HepG2 (cell line): ENCODE measurements around the gene ERCC6. TPM values are rescaled to one million over a fixed set of nuclear protein-coding genes. Genes with fewer than 3 reads are reported as not detected.

Experiments
- ATAC-seq: fragments of 200-7000 bp; cut with Tn5 transposase; 3 replicates; pipeline ENCODE4 v1.9.1; 2020; ENCODE audit warnings: mild to moderate bottlenecking, moderate library complexity
- BruUV-seq: library from RNA; stranded (reverse); fragments of 400-500 nt; replicated peaks from 2 replicates; lab custom pipeline; 2021; lab: Mats Ljungman, UMichigan
- CTCF ChIA-PET: fragments of 300-600 bp; formaldehyde crosslinking; extraction: SDS; loops from one replicate; lab custom pipeline; 2021; ENCODE audit warnings: low total read pairs, inconsistent platforms, low intra/inter-chr PET ratio; lab: Yijun Ruan, JAX
- POLR2A ChIA-PET: fragments of 350-600 bp; sonication (Branson Sonifier 250); formaldehyde crosslinking; loops from one replicate; lab custom pipeline; 2020; ENCODE audit warnings: antibody characterized with exemption, inconsistent platforms; lab: Yijun Ruan, JAX
- DNase-seq: peaks from one replicate; pipeline ENCODE4 v3.0.0-alpha.2; 2015; ENCODE audit warnings: low spot score
- FAIRE-seq: peaks from 3 replicates; lab custom pipeline; 2011; peaks lifted over from hg19 to GRCh38; lab: Jason Lieb, UNC
- H2AFZ ChIP-seq: one replicate; pipeline ENCODE4 v1.6.1; 2011; ENCODE audit warnings: low read length, inconsistent platforms
- H3K27ac ChIP-seq: fragments of 300-600 bp; 3 replicates; pipeline ENCODE4 v1.8.0; 2011; ENCODE audit warnings: mixed run types, mild to moderate bottlenecking, mixed read lengths, low read length, inconsistent platforms; ENCODE audit not compliant: insufficient read depth; ENCODE audit errors: extremely low read length
- H3K27me3 ChIP-seq, 2 experiments: fragments of 200-600 bp in 1 of 2; 2 replicates in 1 of 2; 3 replicates in 1 of 2; pipeline versions ENCODE4 v1.6.0 to v1.8.0; 2011; ENCODE audit warnings: low read length in 2 of 2, mild to moderate bottlenecking in 2 of 2, moderate library complexity in 2 of 2, inconsistent platforms in 1 of 2; ENCODE audit not compliant: insufficient read depth in 2 of 2, control insufficient read depth in 1 of 2
- H3K36me3 ChIP-seq, 2 experiments: fragments of 200-600 bp in 1 of 2; replicated peaks in 1 of 2; 2 replicates in 1 of 2; 3 replicates in 1 of 2; pipeline versions ENCODE4 v1.5.1 to v1.8.0; 2011; ENCODE audit warnings: low read length in 2 of 2, inconsistent platforms in 1 of 2; ENCODE audit not compliant: insufficient read depth in 2 of 2, control insufficient read depth in 1 of 2
- H3K4me1 ChIP-seq: 2 replicates; pipeline ENCODE4 v1.5.1; 2012; ENCODE audit warnings: low read length, inconsistent platforms; ENCODE audit not compliant: insufficient read depth
- H3K4me2 ChIP-seq: 2 replicates; pipeline ENCODE4 v1.6.0; 2011; ENCODE audit warnings: low read depth, low read length, inconsistent platforms
- H3K4me3 ChIP-seq, 3 experiments: fragments of 200-600 bp in 1 of 3; sonication (generic), shearing (Covaris generic) in 1 of 3; replicated peaks in 1 of 3; 2 replicates each; pipeline ENCODE4 v1.5.1; 2011 to 2016; ENCODE audit warnings: low read length in 3 of 3, inconsistent platforms in 2 of 3, low read depth in 2 of 3, mild to moderate bottlenecking in 2 of 3, control low read depth in 1 of 3, mixed read lengths in 1 of 3; ENCODE audit not compliant: insufficient read depth in 1 of 3
- H3K79me2 ChIP-seq: one replicate; pipeline ENCODE4 v1.6.1; 2011; ENCODE audit warnings: low read length, inconsistent platforms; ENCODE audit not compliant: insufficient read depth
- H3K9ac ChIP-seq: 2 replicates; pipeline ENCODE4 v1.6.0; 2011; ENCODE audit warnings: mild to moderate bottlenecking, low read depth, low read length, inconsistent platforms; ENCODE audit not compliant: insufficient read depth
- H3K9me3 ChIP-seq: 2 replicates; pipeline ENCODE4 v1.5.1; 2012; ENCODE audit warnings: mild to moderate bottlenecking, low read length
- H4K20me1 ChIP-seq: 2 replicates; pipeline ENCODE4 v1.6.0; 2011; ENCODE audit warnings: inconsistent platforms, mild to moderate bottlenecking, low read length, moderate library complexity; ENCODE audit not compliant: insufficient read depth
- HNRNPH1 ChIP-seq: fragments of 200-400 bp; formaldehyde crosslinking; optimal IDR thresholded peaks from 2 replicates; pipeline ENCODE3; 2017; ENCODE audit warnings: mild to moderate bottlenecking, low read depth, low read length
- KAT8 ChIP-seq: IDR thresholded peaks from 2 replicates; pipeline ENCODE4 v1.6.1; 2016; ENCODE audit warnings: missing genetic modification reagents, missing compliant biosample characterization
- SNRNP70 ChIP-seq: fragments of 200-400 bp; formaldehyde crosslinking; IDR thresholded peaks from 2 replicates; pipeline ENCODE4 v1.6.1; 2017; ENCODE audit warnings: mild to moderate bottlenecking, low read depth, low read length, moderate library complexity
- TRIM24 ChIP-seq: sonication (generic); formaldehyde crosslinking; IDR thresholded peaks from 2 replicates; pipeline ENCODE4 v1.8.0; 2022; ENCODE audit warnings: mild to moderate bottlenecking, missing genetic modification reagents
- ZNF496 ChIP-seq: sonication (generic); formaldehyde crosslinking; IDR thresholded peaks from 2 replicates; pipeline ENCODE4 v1.8.1; 2023; ENCODE audit warnings: mild to moderate bottlenecking, moderate library complexity, missing genetic modification reagents; ENCODE audit not compliant: insufficient replicate concordance
- ZNF775 ChIP-seq: sonication (generic); formaldehyde crosslinking; IDR thresholded peaks from 2 replicates; pipeline ENCODE4 v1.4.0; 2020; ENCODE audit warnings: missing genetic modification reagents, mild to moderate bottlenecking, moderate library complexity, borderline replicate concordance
- WGBS: methylation state at CpG from one replicate; pipeline ENCODE4 v1.1.6; 2017; ENCODE audit warnings: low lambda C conversion rate; 5-methylcytosine and 5-hydroxymethylcytosine counted together
- in situ Hi-C: cut with HindIII; loops from 2 replicates; pipeline ENCODE4 v1.10.0; 2017; ENCODE audit warnings: low pct_unique_long_range_greater_than_20kb; ENCODE audit not compliant: extremely low pct_ligation_motif_present
- intact Hi-C: fragments of 100-400 bp; cut with micrococcal nuclease; formaldehyde crosslinking; loops from one replicate; pipeline ENCODE4 v1.10.0; 2022; ENCODE audit not compliant: unreplicated experiment
- polyA plus RNA-seq, 8 experiments: library from polyadenylated mRNA; depleted of rRNA in 3 of 8; stranded (reverse) in 7 of 8; unstranded in 1 of 8; fragments of >200 nt; fragmentation: Illumina TruSeq in 4 of 8; extraction: Trizol in 4 of 8; gene quantifications; 2 replicates each; pipeline versions ENCODE4 v1.2.1 to v1.2.3, GENCODE V29; 2011 to 2016; ENCODE audit warnings: low read depth in 4 of 8, missing spikeins in 1 of 8, mixed read lengths in 1 of 8; ENCODE audit not compliant: insufficient read depth in 1 of 8
- total RNA-seq, 5 experiments: library from RNA; depleted of rRNA; stranded (reverse); fragments of >200 nt; fragmentation: Illumina TruSeq; extraction: Trizol; gene quantifications; 2 replicates each; pipeline ENCODE4 v1.2.3, GENCODE V29; 2016; ENCODE audit warnings: low read depth in 1 of 5
- TF ChIP-seq, protein P1 (sequence below): sonication (generic); formaldehyde crosslinking; IDR thresholded peaks from 2 replicates; pipeline ENCODE4 v1.5.0; 2020; ENCODE audit warnings: missing genetic modification reagents, mild to moderate bottlenecking, borderline replicate concordance
- TF ChIP-seq, protein P2 (sequence below): fragments of 450-650 bp; IDR thresholded peaks from 2 replicates; pipeline ENCODE4 v1.6.1; 2016

Gene ERCC6
- total and polyA plus RNA-seq, 2 of the 13 experiments (the other 11 are each of a cell fraction or from before 2014, with no cell fraction given) = 5.1 to 9.8 TPM

DNA sequence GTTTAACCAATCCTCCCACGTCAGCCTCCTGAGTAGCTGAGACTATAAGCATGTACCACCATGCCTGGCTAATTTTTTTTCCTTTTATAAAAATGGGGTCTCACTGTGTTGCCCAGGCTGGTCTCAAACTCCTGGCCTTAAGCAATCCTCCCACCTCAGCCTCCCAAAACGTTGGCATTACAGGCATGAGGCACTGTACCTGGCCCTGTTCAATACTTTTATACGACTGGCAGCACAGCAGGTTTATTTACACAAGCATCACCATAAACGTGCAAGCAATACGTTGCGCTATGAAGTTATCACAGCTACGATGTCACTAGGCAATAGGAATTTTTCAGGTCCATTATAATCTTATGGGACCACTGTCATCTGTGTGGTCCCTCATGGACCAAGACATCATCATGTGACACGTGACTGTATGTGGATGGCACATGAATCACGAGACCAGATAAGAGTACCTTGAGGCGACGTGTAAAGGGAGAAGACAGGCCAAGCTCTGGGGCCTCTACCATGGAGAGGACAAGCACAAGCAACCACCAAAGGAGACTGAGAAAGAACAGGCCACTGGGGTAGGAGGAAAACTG, 36.7 kb upstream of the ERCC6 start:
- 0 out of 2 replicates have a peak, but pooled peaks cover 11% of the 10 kb centered on the region for H3K4me1 ChIP-seq
- intact Hi-C loops = no loop called here
- peaks cover 2 to 12% of the 10 kb centered on the region in 2 experiments; a peak in 1 of 5 replicates for H3K27me3 ChIP-seq
- H3K36me3 ChIP-seq = no peaks in the 10 kb centered on the region
- no peak overlapping the region for H3K9ac ChIP-seq
- 37% methylated on average over 11 of the region's 11 CpGs for WGBS
- no peak overlapping the region for H3K4me2 ChIP-seq
- no TSS peak for BruUV-seq
- FAIRE-seq (no peak), DNase-seq (no peak), ATAC-seq (no peak)
- H4K20me1 ChIP-seq = no peaks in the 10 kb centered on the region
- no peak for TF ChIP-seq ZNF496
- TF ChIP-seq, protein P1, sequence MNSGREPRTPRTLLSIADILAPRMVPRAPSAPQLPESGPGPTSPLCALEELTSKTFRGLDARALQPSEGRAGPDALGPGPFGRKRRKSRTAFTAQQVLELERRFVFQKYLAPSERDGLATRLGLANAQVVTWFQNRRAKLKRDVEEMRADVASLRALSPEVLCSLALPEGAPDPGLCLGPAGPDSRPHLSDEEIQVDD = no peak
- TF ChIP-seq TRIM24 (CRISPR knock-in tag) = no peak
- TF ChIP-seq SNRNP70 = no peak
- TF ChIP-seq HNRNPH1 = no peak
- TF ChIP-seq ZNF775 (CRISPR knock-in tag) = no peak
- TF ChIP-seq, protein P2, sequence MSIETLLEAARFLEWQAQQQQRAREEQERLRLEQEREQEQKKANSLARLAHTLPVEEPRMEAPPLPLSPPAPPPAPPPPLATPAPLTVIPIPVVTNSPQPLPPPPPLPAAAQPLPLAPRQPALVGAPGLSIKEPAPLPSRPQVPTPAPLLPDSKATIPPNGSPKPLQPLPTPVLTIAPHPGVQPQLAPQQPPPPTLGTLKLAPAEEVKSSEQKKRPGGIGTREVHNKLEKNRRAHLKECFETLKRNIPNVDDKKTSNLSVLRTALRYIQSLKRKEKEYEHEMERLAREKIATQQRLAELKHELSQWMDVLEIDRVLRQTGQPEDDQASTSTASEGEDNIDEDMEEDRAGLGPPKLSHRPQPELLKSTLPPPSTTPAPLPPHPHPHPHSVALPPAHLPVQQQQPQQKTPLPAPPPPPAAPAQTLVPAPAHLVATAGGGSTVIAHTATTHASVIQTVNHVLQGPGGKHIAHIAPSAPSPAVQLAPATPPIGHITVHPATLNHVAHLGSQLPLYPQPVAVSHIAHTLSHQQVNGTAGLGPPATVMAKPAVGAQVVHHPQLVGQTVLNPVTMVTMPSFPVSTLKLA = peak; percentile 88
- no peak for TF ChIP-seq KAT8 (CRISPR knock-in tag)
- ChIA-PET CTCF (no interaction called here), POLR2A (no interaction called here)
- H3K4me3 ChIP-seq = no peak overlapping the region
- no peak overlapping the region for H2AFZ ChIP-seq
- in situ Hi-C loops = loop anchor here (25.0 kb wide), 1 partner anchor 637 kb away; no protein-coding TSS in a partner anchor
- no peak overlapping the region for H3K27ac ChIP-seq
- no peaks in the 10 kb centered on the region for H3K9me3 ChIP-seq
- no peaks in the 10 kb centered on the region for H3K79me2 ChIP-seq
